GM21825 (cell line): ENCODE results near the gene LYPD1.
"Not testable (repeated sequence)": the region's sequence is repeated elsewhere in the genome, so short reads cannot be mapped to it uniquely, and the experiment has no call there.

Experiments used
- ATAC-seq: cut with Tn5 transposase; IDR thresholded peaks from one replicate; pipeline ENCODE4 v1.9.1; 2021; ENCODE audit warnings: mild to moderate bottlenecking, moderate library complexity; ENCODE audit not compliant: unreplicated experiment

Gene LYPD1, protein sequence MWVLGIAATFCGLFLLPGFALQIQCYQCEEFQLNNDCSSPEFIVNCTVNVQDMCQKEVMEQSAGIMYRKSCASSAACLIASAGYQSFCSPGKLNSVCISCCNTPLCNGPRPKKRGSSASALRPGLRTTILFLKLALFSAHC

DNA sequence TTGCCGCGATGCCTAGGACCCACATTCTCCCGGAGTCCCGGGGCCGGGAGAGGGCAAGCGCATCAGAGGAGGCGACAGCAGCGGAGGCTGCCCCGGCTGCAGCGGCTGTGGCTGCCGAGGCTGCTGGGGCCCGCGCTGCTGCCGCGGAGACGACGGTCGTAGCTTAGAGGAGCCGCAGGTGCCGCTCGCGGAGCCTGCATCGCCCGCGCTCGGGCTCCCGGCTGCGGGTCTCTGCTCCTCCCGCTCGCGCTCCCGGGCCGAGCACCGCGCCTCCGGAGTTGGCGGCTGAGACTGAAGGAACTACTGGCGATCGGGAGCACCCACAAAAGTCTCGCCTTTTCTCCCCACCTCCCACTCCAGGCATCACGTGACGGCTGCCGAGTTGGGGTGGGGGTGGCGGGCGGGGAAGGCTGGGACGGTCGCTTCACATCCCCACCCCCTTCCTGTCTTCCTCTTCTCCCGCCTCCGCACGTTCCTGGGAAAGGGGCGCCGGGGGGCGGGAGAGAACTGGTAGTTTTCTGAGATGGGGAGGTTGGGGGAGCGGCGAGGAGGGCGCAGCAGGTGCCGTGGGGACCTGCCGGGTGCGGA lies at the start of gene LYPD1:
TSS of gene LYPD1 (minus strand) at position 298 of the 588 bp plus-strand sequence. CDS start at position 25, 273 bp downstream.
- ATAC-seq, result no peak

DNA sequence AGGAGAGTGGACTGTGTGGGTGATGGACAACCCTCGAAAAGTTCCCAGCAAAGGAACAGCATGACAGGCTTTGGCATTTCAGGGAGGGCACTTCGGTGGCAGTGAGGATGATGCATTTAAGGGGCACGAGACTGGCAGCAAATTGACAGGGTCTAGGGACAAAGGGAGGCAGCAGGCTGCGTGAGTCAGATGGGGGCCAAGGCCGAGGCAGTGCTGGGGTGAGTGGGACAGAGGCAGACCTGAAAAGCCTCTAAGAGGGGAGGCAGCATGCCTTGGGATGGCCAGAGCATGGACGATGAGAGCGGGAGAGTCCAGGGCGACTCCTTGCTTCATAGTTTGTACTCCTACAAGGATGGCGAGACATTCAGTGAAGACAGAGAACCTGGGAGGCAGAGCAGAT lies 49.5 kb upstream of the LYPD1 start:
- no peak for ATAC-seq

DNA sequence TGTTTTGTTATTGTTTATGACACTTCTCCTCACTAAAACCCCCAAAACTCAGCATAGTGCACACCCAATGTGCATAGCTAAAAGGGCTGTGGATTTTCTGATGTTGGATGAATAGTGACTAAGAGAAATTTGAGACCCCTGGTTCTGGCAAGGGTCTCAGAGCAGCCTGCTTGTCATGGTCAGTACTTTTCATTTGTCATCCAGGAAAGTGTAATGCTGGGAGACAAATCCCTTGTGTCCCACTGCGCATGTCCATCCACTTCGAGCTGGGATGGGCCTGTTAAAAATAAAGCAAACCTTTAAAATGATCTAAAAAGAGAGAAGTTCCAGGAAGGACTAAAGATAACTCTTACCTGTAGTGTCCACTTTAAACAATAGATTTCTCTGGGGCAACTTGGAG lies 46.9 kb upstream of the LYPD1 start:
- no peak for ATAC-seq

DNA sequence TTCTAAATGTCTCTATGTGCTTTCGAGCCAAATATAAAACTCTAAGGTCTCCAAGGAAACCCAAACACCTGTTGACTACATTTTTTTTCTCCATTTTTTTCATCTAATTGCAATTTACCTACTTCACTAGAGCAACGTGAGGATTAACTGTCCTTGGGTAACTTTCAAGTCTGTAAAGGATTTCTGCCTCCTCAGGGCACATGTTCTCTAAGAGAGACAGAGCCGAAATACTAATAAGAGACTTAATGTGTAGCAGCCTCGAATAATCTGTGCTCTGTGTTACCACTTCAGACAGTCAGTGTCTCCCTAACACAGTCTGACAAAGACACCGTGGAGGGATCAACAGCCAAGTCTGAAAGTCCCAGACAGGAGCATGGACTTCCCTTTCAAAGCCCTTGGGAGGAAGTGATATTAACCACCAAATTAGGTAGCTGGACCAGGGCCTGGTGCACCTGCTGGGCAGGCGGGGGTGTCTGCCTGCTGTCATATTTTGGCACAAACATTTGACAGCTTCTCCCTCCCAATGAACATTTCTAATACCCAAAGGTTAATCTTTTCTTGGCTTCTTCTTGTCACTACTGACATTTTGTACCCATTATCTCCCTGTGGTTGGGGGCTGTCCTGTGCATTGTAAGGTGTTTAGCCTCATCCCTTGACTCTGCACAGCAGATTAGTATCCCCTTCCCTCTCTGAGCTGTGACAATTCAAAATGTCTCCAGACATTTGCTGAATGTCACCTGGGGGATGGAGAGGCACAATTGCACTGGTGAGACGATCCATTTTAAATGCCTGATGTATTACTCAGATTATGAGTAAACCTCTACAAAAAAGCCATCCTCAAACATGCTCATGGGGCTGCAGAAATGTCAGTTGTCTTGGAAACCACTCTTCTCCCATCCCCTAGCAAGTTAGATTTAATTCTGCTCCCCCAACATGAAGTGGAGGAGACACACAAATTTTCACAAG lies 45.7 kb upstream of the LYPD1 start:
- ATAC-seq, result no peak

DNA sequence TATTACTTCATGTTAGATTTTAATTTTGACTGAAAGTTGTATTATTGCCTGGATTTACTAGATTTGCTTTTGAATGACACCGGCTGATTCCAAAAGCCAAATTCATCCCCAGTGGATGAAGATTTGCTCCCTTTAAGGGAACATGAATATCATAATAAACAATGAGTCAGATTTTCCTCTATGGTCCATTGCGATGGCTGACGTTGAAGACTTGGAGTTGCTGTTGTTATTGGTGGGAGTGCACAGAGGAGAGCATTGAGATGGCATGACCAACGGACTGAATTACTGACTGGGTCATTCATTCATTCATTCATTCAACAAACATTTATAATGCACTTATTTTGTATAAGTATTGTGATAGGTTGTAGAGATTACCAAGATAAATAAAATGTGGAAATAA lies 33.4 kb upstream of the LYPD1 start:
- no peak for ATAC-seq

DNA sequence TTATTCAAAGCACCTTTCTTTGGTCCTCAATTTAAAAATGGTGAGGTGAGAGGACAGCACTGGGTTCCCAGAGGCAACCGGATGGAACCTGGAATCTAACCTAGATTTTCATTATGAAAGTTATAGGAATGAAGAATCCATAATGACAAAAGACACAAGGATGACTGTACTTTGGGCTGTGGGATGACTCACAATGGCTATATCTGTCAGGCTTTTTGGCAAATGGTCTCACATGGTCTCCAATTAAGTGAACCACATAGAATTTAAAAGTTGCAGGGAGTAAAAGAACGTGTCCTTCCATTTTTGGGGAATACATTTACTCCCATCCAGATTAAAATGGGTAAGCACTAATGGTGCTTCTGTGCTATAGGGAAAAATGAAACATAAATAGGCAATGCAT lies 31.8 kb upstream of the LYPD1 start:
- ATAC-seq, result no peak

DNA sequence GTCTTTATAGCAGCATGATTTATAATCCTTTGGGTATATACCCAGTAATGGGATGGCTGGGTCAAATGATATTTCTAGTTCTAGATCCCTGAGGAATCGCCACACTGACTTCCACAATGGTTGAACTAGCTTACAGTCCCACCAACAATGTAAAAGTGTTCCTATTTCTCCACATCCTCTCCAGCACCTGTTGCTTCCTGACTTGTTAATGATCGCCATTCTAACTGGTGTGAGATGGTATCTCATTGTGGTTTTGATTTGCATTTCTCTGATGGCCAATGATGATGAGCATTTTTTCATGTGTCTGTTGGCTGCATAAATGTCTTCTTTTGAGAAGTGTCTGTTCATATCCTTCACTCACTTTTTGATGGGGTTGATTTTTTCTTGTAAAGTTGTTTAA lies 29.8 kb upstream of the LYPD1 start:
- not testable (repeated sequence) for ATAC-seq

DNA sequence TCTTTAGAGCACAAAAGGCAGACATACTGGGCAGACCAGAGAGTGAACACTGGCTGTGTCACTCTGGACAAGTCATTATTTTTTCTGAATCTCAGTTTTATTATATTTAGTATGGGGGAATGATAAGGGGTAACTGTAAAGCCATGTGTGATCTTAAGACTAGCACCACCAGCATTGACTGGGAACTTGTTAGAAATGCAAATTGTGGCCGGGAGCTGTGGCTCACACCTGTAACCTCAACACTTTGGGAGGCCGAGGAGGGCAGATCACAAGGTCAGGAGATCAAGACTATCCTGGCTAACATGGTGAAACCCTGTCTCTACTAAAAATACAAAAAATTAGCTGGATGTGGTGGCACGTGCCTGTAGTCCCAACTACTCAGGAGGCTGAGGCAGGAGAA lies 28.3 kb upstream of the LYPD1 start:
- ATAC-seq, result not testable (repeated sequence)

DNA sequence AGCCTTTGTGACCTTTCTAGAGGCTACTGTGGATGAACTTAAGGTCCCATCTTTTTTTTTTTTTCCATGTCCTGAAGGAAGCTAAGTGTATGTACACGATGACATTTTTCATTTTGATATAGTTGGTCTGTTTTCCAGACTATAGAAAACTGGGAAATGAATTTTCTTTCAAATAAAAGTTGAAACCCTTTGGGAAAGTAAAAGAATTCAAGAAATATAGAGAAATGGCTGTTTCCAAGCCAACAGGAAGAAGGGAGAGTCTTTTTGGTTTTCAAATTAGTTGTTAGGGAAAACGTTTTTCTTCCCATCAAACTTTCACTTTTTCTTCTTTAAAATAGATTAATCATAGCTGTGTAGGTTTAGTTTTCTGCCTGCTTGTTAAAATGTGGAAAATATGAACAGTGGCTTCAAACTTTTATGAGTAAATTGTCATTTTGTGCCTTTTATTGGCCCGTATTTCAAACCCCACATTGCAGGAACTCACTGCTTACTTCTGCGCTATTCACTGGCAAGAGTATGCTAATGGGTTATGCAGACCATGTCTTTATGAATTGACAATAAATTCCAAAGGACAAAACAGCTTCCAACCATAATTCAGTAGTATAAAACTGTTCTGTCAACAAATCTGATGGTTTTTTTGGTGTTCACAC lies 27.7 kb upstream of the LYPD1 start:
- no peak for ATAC-seq

DNA sequence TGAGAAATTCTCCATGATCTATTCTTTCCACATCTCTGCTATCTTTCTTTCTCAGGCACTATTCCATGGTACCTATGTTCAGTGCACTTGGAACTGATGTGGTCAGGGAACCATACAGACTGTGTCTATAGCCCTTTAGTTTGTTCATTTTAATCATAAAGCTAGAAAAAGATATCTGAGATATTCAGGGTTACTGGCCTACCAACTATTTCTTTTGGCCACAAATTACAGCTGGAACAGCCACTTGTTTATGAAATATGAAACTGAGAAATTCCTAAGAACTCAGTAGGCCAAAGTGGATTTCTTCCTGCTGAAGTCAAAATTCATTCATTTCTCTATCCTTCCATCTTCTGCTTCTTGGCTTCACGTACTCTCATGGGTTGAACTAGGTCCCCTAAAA lies 22.8 kb upstream of the LYPD1 start:
- ATAC-seq, result no peak

DNA sequence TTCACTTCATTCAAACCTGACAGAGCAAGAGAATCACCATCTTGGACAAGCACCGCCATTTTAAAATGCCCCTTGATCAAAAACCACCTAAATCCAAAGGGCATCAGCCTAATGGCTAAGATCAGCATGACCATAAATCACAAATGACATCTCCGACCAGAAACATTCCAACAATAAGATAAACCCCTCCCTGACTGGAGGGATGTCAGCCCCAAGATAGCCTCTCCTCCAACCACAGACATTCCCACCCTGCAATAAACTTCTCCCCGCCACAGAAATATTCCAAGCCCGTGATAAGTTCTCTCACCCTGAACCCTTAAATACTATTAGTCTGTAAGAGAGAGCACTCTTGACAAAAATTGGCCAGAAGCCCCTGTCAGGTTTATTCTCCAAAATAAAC lies 21.6 kb upstream of the LYPD1 start:
- ATAC-seq, result no peak

DNA sequence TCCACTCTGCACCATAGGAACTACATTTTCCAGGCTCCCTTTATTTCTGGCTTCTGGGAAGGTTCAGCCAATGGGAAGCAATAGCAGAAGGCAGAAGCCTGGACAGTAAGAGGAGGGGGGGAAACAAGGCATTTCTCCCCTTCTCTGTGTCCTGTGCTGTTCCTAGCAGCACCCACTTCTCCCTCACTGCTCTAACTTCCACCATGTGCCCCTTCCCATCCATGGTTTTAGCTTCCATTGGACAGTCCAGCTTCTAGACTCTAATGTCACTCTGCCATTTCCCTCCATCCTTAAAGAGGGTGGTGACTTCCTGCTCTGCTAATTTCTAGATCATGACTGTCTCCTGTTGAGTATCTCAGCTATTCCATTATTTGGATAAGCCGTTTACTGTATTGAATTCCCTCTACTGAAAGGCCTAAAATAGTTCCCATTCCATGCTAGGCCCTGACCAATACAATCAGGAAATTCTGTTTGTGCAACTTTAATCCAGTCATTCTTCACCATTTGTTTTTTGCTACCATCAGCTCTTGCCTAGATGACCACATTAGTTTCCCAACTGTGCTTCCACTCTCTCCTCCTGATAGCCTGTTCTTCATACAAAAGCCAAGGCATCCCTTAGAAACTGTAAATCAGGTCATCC lies 20.8 kb upstream of the LYPD1 start:
- ATAC-seq, result no peak

DNA sequence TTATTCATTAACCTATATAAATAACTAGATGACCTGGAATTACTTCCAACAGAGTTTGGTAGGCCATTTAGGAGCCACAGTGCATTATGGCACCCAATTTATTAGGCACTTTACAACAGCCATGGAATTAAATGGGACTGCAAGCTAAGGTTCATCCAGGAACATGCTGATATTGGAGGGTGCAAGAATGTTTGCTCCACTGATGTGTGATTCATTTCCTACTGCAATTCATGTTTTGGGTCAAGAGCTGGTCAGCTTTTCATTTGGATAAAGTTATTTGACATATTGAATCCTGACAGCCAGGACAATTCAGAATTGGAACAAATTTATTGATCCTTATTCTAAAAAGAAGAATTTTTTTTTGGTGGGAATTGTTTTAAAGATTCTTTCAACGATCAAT lies 11.8 kb upstream of the LYPD1 start:
- no peak for ATAC-seq

DNA sequence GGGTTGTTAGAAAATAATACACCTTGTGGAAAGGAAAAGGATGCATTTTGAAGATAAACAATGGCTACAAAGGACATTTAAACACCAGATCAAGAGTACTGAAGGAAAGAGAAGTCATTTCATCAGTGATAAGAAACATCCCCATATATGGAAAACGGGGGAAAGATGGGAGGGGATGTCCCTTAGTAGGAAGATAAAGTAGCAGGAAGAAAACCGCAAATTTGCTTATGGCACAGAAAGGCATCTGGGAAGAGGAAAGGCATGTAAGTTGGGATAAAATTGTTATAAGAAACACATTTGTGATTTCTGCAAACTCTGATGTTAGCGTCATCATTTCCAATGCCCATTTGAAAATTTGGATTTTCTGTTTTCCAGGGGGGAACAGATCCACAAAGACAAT lies 10.5 kb upstream of the LYPD1 start:
- no peak for ATAC-seq

DNA sequence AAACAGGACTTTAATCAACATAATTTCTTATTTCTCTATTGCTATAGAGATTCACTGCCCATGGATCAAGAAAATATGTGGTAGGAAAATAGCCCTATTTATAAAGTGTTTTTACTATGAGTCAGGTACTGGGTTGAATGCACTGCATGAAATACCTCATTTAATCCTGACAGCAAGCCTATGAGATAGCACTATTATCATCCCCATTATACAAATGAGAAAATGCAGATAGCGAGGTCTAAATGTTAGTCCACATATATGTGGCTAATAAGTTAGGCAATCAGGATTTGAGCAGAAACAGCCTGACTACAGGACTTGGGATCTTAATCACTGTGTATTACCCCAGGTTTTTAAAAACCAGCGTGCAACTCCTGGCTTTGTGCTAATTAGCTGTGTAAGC lies 8.5 kb upstream of the LYPD1 start:
- ATAC-seq, result no peak

DNA sequence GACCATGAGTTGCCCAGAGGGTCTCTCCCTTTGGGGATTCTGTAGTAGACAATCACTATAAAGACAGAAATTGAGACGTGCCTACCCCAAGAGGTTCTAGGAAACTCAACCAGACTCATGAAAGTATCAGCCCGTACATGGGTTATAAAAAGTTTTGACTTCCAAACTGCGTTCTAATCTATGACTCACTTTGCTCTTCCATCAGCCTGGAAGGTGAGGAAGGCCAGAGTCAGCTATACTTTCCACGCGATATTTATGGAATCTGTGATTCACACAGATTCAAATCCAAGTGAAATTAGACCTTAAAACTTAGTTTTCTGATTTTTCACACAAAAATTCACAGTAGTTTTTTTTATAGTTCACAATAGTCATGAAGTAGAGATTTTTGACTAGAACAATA lies 7.7 kb upstream of the LYPD1 start:
- ATAC-seq, result no peak

DNA sequence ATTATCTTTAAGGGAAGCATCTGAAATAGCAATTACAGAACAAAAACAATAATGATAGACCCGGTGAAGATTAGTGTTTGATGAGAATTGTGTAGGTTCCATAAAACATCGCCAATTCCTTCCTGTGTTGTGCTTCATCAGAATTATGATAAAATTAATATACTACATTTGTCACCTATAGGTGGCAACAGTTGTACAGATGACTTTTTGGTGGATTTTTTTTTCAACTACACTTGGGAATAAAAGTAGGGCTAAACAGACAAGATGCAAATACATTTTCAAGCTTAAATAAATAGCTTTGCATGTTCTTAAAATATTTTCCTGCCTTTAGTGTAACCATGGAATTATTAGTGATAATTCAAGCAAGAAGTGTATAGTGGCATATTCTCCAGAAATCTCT lies 7.0 kb upstream of the LYPD1 start:
- ATAC-seq, result no peak

DNA sequence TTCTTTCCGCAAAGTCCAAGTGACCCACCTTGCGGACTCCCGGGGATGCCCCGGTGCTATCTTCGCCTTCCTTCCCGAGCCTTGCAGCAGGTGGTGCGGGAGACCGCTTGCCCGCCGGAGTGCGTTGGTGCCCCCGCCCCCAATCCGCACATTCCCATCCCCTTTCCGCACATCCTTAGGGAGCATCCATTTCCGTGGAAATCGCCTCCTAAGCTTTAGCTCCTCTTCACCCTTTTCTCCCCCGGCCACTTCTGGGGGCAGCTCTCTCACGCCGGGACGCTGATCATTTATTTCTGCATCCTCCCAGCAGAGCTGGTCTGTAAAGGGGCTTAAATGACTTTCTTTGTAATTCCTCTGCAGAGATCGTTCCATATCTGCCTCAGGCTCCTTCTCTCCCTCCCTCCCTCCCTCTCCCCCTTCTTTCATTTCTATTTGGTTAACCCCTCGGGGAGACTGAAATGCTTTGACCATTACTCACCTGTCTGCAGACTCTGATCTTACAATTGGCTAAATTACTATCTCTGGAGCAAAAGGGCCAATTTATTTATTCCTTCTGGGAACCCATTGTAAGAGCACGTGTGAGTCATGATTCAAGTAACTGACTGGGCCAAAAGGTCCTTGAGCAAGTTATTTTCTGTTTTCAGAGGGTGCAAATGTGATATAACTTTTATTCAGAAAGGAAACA lies 1.3 kb upstream of the LYPD1 start:
- no peak for ATAC-seq

DNA sequence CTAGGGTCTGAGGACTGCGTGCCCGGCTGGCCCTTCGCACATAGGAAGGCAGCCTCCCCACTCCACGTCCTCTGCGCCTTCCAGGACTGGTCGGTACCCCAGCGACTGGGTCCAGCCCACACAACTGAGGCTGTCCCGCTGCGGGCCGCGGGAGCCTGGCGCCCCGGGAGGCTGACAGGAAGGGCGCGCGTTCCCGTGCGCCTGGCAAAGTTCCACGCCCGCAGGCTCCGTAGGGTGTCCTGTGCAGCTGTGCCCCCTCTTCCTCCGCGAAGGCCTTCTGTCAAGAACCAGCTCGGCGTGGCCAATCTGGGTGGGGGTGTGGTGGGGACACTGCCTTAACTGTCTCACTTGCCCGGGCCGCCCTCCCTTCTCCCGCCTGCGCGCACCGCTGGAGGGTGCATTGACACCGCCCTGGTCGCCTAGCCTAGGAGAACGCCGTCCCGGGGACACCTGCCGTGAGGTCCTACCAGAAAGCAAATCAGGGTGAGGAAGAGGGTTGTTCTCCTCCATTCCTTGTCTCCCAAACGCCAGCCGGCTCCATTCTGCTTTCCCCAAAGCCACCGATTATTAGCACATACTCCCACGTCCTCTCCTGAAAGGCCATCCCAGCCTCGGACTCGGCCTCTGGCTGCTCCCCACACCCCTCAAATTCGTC lies 618 bp upstream of the LYPD1 start:
- no peak for ATAC-seq
